Activated CD8-positive, alpha-beta memory T cell treated with anti-CD3 and anti-CD28 coated beads, Interleukin-2, amount 50 U/mL, for 1 hour (primary cell): ENCODE results near the gene MAN1A2.

Experiments
- DNase-seq: peaks from one replicate; pipeline ENCODE4 v3.0.0-alpha.2; 2020; ENCODE audit errors: extremely low read depth

The MAN1A2 gene

DNA sequence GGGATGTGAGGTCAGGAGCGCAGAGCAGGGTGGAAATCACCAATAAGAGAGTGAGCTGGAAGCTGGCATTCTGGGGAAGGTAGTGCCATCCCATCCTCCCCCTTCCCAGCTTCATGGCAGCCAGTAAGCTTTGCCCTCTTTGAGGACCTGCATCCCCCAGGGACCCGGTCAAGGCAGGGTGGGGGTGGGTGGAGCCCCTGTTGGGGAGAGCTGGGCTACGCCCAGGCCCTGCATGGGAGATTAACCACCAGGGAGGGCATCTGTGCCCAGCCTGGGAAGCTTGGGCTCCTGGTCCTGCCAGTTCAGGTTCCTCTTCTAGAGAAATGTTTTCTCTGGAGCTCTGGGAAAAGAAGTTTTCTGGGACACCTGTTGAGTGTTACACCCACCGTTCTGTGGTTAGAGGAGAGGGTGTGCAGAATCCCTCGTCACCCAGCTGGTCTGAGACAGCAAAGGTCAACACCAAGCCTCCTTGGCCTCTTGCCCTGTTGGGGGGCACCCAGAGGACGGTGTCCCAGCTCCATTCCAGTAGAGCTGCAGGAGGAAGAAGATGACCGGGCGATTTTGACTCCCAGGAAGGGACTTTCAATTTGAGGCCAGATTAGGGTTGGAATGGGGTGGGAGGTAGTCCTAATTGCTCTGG lies 208.5 kb downstream of the MAN1A2 start:
- no peak for DNase-seq

DNA sequence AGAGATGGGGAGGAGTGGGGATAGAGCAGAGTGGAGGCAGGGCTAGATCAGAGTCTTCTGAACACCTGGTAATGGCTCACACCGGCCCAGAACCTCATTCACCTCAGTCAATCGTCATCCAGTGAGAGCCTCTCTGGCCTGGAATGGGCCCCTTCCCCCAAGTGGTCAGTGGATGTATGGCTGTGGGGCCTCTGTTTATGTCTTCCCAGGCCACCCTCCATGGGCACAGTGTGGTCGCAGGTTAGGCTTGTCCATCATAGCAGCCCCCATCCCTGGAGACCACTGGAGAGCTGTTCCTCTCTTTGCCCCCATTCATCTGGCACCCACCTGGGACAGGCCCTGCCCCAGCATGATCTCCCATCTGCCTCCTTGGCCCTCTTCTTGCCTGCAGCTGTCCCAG lies 209.0 kb downstream of the MAN1A2 start:
- no peak for DNase-seq

DNA sequence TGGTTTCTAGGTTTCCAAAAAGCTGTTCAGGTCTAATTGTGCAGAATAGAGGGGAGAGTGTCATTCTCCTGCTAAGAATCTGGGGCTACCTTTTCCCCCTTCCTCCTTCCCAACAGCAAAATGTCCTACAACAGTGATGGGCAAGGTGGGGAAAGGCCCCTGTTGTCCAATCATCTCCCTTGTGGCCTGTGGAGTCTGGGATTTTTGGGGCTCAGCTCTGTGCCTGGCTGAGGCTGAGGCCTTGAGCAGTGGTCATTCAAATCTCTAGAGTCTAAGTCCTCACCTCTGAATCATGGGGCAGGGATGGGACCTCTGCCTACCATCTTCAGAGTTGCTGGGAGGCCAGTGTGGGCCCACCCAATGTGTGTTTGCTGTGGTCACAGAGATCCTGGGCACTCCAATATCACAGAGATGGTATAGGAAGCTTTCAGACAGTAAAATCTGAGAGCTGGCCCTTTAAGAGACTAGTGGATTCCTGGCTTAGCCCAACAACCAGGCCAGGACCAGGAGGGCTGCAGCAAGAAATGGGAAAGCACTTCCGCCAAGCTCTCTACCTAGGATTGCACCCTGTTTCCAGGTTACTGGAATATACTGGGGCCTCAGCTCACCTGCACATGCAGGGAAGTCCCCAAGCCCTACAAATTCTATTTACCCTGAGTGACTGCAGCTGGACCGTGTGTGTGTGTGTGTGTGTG lies 210.1 kb downstream of the MAN1A2 start:
- no peak for DNase-seq

- DNase-seq, result no peak
Observed at GRCh38 chr1:117578466-117578865, 211.2 kb downstream of the MAN1A2 start.
